CD14-positive monocyte (primary cell): ENCODE data around the gene MED29. TPM values are rescaled to one million over a fixed set of nuclear protein-coding genes. Genes with fewer than 3 reads are reported as not detected.

Experiments
- DNase-seq, 3 donors: peaks; one replicate each; pipeline ENCODE4 v3.0.0-alpha.2; 2011 to 2022
- H2AFZ ChIP-seq: 2 replicates; pipeline ENCODE4 v1.6.0; 2012; ENCODE audit warnings: mild to moderate bottlenecking, low read depth, low read length, inconsistent platforms; ENCODE audit not compliant: insufficient read depth, poor library complexity, severe bottlenecking
- H3K27ac ChIP-seq, 2 donors: 1 replicate in 1 of 2; 2 replicates in 1 of 2; pipeline ENCODE4 v1.5.1; 2012 to 2013; ENCODE audit warnings: low read length in 2 of 2, control low read depth in 1 of 2, inconsistent platforms in 1 of 2, low read depth in 1 of 2, mild to moderate bottlenecking in 1 of 2
- H3K27me3 ChIP-seq, 2 donors: one replicate each; pipeline versions ENCODE4 v1.6.0 to v1.6.1; 2011 to 2013; ENCODE audit warnings: low read length in 2 of 2; ENCODE audit not compliant: control insufficient read depth in 2 of 2, insufficient read depth in 2 of 2
- H3K36me3 ChIP-seq, 2 donors: replicated peaks in 1 of 2; 1 replicate in 1 of 2; 2 replicates in 1 of 2; pipeline versions ENCODE4 v1.5.1 to v1.6.1; 2012 to 2013; ENCODE audit warnings: low read length in 2 of 2, control low read depth in 1 of 2, inconsistent platforms in 1 of 2, mild to moderate bottlenecking in 1 of 2; ENCODE audit not compliant: insufficient read depth in 2 of 2, control insufficient read depth in 1 of 2
- H3K4me1 ChIP-seq, 2 donors: 1 replicate in 1 of 2; 2 replicates in 1 of 2; pipeline versions ENCODE4 v1.5.1 to v1.6.1; 2012 to 2013; ENCODE audit warnings: low read length in 2 of 2, control low read depth in 1 of 2, inconsistent platforms in 1 of 2, mild to moderate bottlenecking in 1 of 2, moderate library complexity in 1 of 2; ENCODE audit not compliant: insufficient read depth in 2 of 2, control insufficient read depth in 1 of 2
- H3K4me2 ChIP-seq: replicated peaks from 2 replicates; pipeline ENCODE3; 2012; ENCODE audit warnings: low read length, moderate library complexity, mild to moderate bottlenecking; ENCODE audit not compliant: poor library complexity, severe bottlenecking; ENCODE audit errors: extremely low read depth
- H3K4me3 ChIP-seq, 3 experiments: fragments of 200-600 bp in 1 of 3; sonication (generic) in 1 of 3; replicated peaks in 1 of 3; 1 replicate in 2 of 3; 2 replicates in 1 of 3; pipeline ENCODE4 v1.5.1; 2011 to 2013; ENCODE audit warnings: low read length in 3 of 3, mild to moderate bottlenecking in 3 of 3, control low read depth in 2 of 3, low read depth in 2 of 3, inconsistent platforms in 1 of 3, moderate library complexity in 1 of 3
- H3K79me2 ChIP-seq: 2 replicates; pipeline ENCODE4 v1.6.0; 2012; ENCODE audit warnings: mild to moderate bottlenecking, control low read depth, inconsistent platforms, low read length, moderate library complexity; ENCODE audit not compliant: insufficient read depth
- H3K9ac ChIP-seq: 2 replicates; pipeline ENCODE4 v1.6.0; 2017; ENCODE audit warnings: low read length, mild to moderate bottlenecking; ENCODE audit not compliant: insufficient read depth, poor library complexity, severe bottlenecking
- H3K9me3 ChIP-seq, 2 donors: replicated peaks in 1 of 2; 1 replicate in 1 of 2; 2 replicates in 1 of 2; pipeline versions ENCODE4 v1.5.1 to v1.6.1; 2012 to 2013; ENCODE audit warnings: low read length in 2 of 2, control low read depth in 1 of 2; ENCODE audit not compliant: control insufficient read depth in 1 of 2, insufficient read depth in 1 of 2
- H4K20me1 ChIP-seq: 2 replicates; pipeline ENCODE4 v1.6.0; 2012; ENCODE audit warnings: mild to moderate bottlenecking, low read length, control low read depth, moderate library complexity; ENCODE audit not compliant: insufficient read depth
- H3K27ac Mint-ChIP-seq, 7 donors: one replicate each; pipeline ENCODE4 v1.8.0; 2020; ENCODE audit warnings: mild to moderate bottlenecking in 7 of 7, mixed read lengths in 7 of 7, moderate library complexity in 6 of 7, inconsistent platforms in 2 of 7
- H3K27me3 Mint-ChIP-seq, 3 donors: one replicate each; pipeline ENCODE4 v1.8.0; 2021 to 2022; ENCODE audit warnings: low read depth in 3 of 3, mild to moderate bottlenecking in 3 of 3, mixed read lengths in 3 of 3, moderate library complexity in 3 of 3, inconsistent platforms in 1 of 3
- H3K36me3 Mint-ChIP-seq, 2 donors: one replicate each; pipeline ENCODE4 v1.8.0; 2020; ENCODE audit warnings: mixed read lengths in 2 of 2, inconsistent platforms in 1 of 2, mild to moderate bottlenecking in 1 of 2
- H3K4me1 Mint-ChIP-seq: one replicate; pipeline ENCODE4 v1.8.0; 2020; ENCODE audit warnings: mild to moderate bottlenecking, mixed read lengths
- H3K4me3 Mint-ChIP-seq, 2 donors: one replicate each; pipeline ENCODE4 v1.8.0; 2020; ENCODE audit warnings: mild to moderate bottlenecking in 2 of 2, mixed read lengths in 2 of 2, moderate library complexity in 1 of 2
- H3K9me3 Mint-ChIP-seq, 7 donors: one replicate each; pipeline ENCODE4 v1.8.0; 2020 to 2022; ENCODE audit warnings: mixed read lengths in 7 of 7, mild to moderate bottlenecking in 6 of 7, moderate library complexity in 6 of 7, inconsistent platforms in 2 of 7
- CTCF ChIP-seq: fragments of 200-600 bp; IDR thresholded peaks from one replicate; pipeline ENCODE4 v1.8.0; 2022; ENCODE audit warnings: antibody characterized with exemption, mild to moderate bottlenecking
- WGBS: methylation state at CpG from one replicate; pipeline ENCODE4 v1.1.5; 2013; ENCODE audit warnings: missing lambda C conversion rate; ENCODE audit not compliant: insufficient coverage; 5-methylcytosine and 5-hydroxymethylcytosine counted together
- intact Hi-C, 2 donors: fragments of 100-400 bp; cut with micrococcal nuclease; formaldehyde crosslinking; loops; one replicate each; pipeline versions ENCODE4 v1.15.0 to v1.15.1; 2023
- polyA plus RNA-seq, 3 donors: library from polyadenylated mRNA; depleted of rRNA in 1 of 3; unstranded in 2 of 3; stranded (reverse) in 1 of 3; fragments of 300-500 nt in 2 of 3; fragments of >200 nt in 1 of 3; fragmentation: Illumina TruSeq in 2 of 3; gene quantifications; 1 replicate in 2 of 3; 2 replicates in 1 of 3; pipeline ENCODE4 v1.2.3, GENCODE V29; 2012 to 2021

MED29 gene
- polyA plus RNA-seq, 3 donors, result 35.8 to 38.2 (median 37.0) TPM

GRCh38 chr19:39430675-39431593, 39.8 kb downstream of the MED29 start:
- H3K4me1 Mint-ChIP-seq, result peaks cover 32% of the 10 kb centered on the region
- peaks cover 2 to 6% (median 4%) of the 10 kb centered on the region in 3 donors for H3K27me3 Mint-ChIP-seq
- Histone ChIP-seq H3K27ac (peak overlapping the region; percentile 92 to 99), H3K4me2 (peak overlapping the region; percentile 65), H3K9me3 (no peaks in the 10 kb centered on the region), H3K79me2 (peaks cover 32% of the 10 kb centered on the region), H3K36me3 (peaks cover 24 to 30% of the 10 kb centered on the region in 2 donors), H4K20me1 (peaks cover 19% of the 10 kb centered on the region), H3K27me3 (peaks cover 0 to 7% of the 10 kb centered on the region in 2 donors), H3K4me1 (peaks cover 31 to 39% of the 10 kb centered on the region in 2 donors), H2AFZ (no peak overlapping the region), H3K4me3 (peak overlapping the region in 2 of 3 experiments; percentile 10 to 57), H3K9ac (peak overlapping the region; percentile 76)
- TF ChIP-seq CTCF, result no peak
- peaks cover 0 to 3% (median 0%) of the 10 kb centered on the region in 7 donors for H3K9me3 Mint-ChIP-seq
- peaks cover 28 to 30% of the 10 kb centered on the region in 2 donors for H3K36me3 Mint-ChIP-seq
- intact Hi-C loops, result loop anchor here in 1 of 2 donors (2.0 kb wide), 2 partner anchors 18 to 34 kb away; partner anchors contain the start of gene PLEKHG2
- peak overlapping the region; percentile 97 to 99 (median 98) for H3K27ac Mint-ChIP-seq
- DNase-seq, result peak; percentile 95 to 99 (median 98)
- 79% methylated on average over 4 of the region's 25 CpGs for WGBS
- H3K4me3 Mint-ChIP-seq, result peak overlapping the region; percentile 39 to 60

- Mint-ChIP-seq H3K27ac (peak overlapping the region; percentile 79 to 99 (median 98)), H3K4me1 (peaks cover 41% of the 10 kb centered on the region), H3K4me3 (no peak overlapping the region), H3K36me3 (peaks cover 28 to 30% of the 10 kb centered on the region in 2 donors), H3K9me3 (peaks cover 0 to 3% (median 0%) of the 10 kb centered on the region in 7 donors), H3K27me3 (peaks cover 8 to 13% (median 12%) of the 10 kb centered on the region in 3 donors)
- Histone ChIP-seq H3K27ac (peak overlapping the region; percentile 7 to 89), H3K27me3 (peaks cover 0 to 8% of the 10 kb centered on the region in 2 donors), H4K20me1 (peaks cover 19% of the 10 kb centered on the region), H3K79me2 (peaks cover 32% of the 10 kb centered on the region), H3K4me3 (no peak overlapping the region), H3K36me3 (peaks cover 24 to 30% of the 10 kb centered on the region in 2 donors), H3K9ac (no peak overlapping the region), H3K9me3 (no peaks in the 10 kb centered on the region), H3K4me2 (no peak overlapping the region), H3K4me1 (peaks cover 39 to 47% of the 10 kb centered on the region in 2 donors), H2AFZ (no peak overlapping the region)
- whole genome bisulfite sequencing, result 100% methylated on average over 4 of the region's 8 CpGs
- DNase-seq, result no peak
- intact Hi-C loops, result no loop called here
- TF ChIP-seq CTCF, result no peak
These were observed 41.5 kb downstream of the MED29 start for GRCh38 chr19:39432677-39433025.
